CD14-positive monocyte (primary cell): Measurements from ENCODE around the gene HMCN2. TPM values are rescaled to one million over a fixed set of nuclear protein-coding genes. Genes with fewer than 3 reads are reported as not detected.

Experiments
- DNase-seq, 3 donors: peaks; one replicate each; pipeline ENCODE4 v3.0.0-alpha.2; 2011 to 2022
- H2AFZ ChIP-seq: 2 replicates; pipeline ENCODE4 v1.6.0; 2012; ENCODE audit warnings: mild to moderate bottlenecking, low read depth, low read length, inconsistent platforms; ENCODE audit not compliant: insufficient read depth, poor library complexity, severe bottlenecking
- H3K27ac ChIP-seq, 2 donors: 1 replicate in 1 of 2; 2 replicates in 1 of 2; pipeline ENCODE4 v1.5.1; 2012 to 2013; ENCODE audit warnings: low read length in 2 of 2, control low read depth in 1 of 2, inconsistent platforms in 1 of 2, low read depth in 1 of 2, mild to moderate bottlenecking in 1 of 2
- H3K27me3 ChIP-seq, 2 donors: one replicate each; pipeline versions ENCODE4 v1.6.0 to v1.6.1; 2011 to 2013; ENCODE audit warnings: low read length in 2 of 2; ENCODE audit not compliant: control insufficient read depth in 2 of 2, insufficient read depth in 2 of 2
- H3K36me3 ChIP-seq, 2 donors: replicated peaks in 1 of 2; 1 replicate in 1 of 2; 2 replicates in 1 of 2; pipeline versions ENCODE4 v1.5.1 to v1.6.1; 2012 to 2013; ENCODE audit warnings: low read length in 2 of 2, control low read depth in 1 of 2, inconsistent platforms in 1 of 2, mild to moderate bottlenecking in 1 of 2; ENCODE audit not compliant: insufficient read depth in 2 of 2, control insufficient read depth in 1 of 2
- H3K4me1 ChIP-seq, 2 donors: 1 replicate in 1 of 2; 2 replicates in 1 of 2; pipeline versions ENCODE4 v1.5.1 to v1.6.1; 2012 to 2013; ENCODE audit warnings: low read length in 2 of 2, control low read depth in 1 of 2, inconsistent platforms in 1 of 2, mild to moderate bottlenecking in 1 of 2, moderate library complexity in 1 of 2; ENCODE audit not compliant: insufficient read depth in 2 of 2, control insufficient read depth in 1 of 2
- H3K4me2 ChIP-seq: replicated peaks from 2 replicates; pipeline ENCODE3; 2012; ENCODE audit warnings: low read length, moderate library complexity, mild to moderate bottlenecking; ENCODE audit not compliant: poor library complexity, severe bottlenecking; ENCODE audit errors: extremely low read depth
- H3K4me3 ChIP-seq, 3 experiments: fragments of 200-600 bp in 1 of 3; sonication (generic) in 1 of 3; replicated peaks in 1 of 3; 1 replicate in 2 of 3; 2 replicates in 1 of 3; pipeline ENCODE4 v1.5.1; 2011 to 2013; ENCODE audit warnings: low read length in 3 of 3, mild to moderate bottlenecking in 3 of 3, control low read depth in 2 of 3, low read depth in 2 of 3, inconsistent platforms in 1 of 3, moderate library complexity in 1 of 3
- H3K79me2 ChIP-seq: 2 replicates; pipeline ENCODE4 v1.6.0; 2012; ENCODE audit warnings: mild to moderate bottlenecking, control low read depth, inconsistent platforms, low read length, moderate library complexity; ENCODE audit not compliant: insufficient read depth
- H3K9ac ChIP-seq: 2 replicates; pipeline ENCODE4 v1.6.0; 2017; ENCODE audit warnings: low read length, mild to moderate bottlenecking; ENCODE audit not compliant: insufficient read depth, poor library complexity, severe bottlenecking
- H3K9me3 ChIP-seq, 2 donors: replicated peaks in 1 of 2; 1 replicate in 1 of 2; 2 replicates in 1 of 2; pipeline versions ENCODE4 v1.5.1 to v1.6.1; 2012 to 2013; ENCODE audit warnings: low read length in 2 of 2, control low read depth in 1 of 2; ENCODE audit not compliant: control insufficient read depth in 1 of 2, insufficient read depth in 1 of 2
- H4K20me1 ChIP-seq: 2 replicates; pipeline ENCODE4 v1.6.0; 2012; ENCODE audit warnings: mild to moderate bottlenecking, low read length, control low read depth, moderate library complexity; ENCODE audit not compliant: insufficient read depth
- H3K27ac Mint-ChIP-seq, 7 donors: one replicate each; pipeline ENCODE4 v1.8.0; 2020; ENCODE audit warnings: mild to moderate bottlenecking in 7 of 7, mixed read lengths in 7 of 7, moderate library complexity in 6 of 7, inconsistent platforms in 2 of 7
- H3K27me3 Mint-ChIP-seq, 3 donors: one replicate each; pipeline ENCODE4 v1.8.0; 2021 to 2022; ENCODE audit warnings: low read depth in 3 of 3, mild to moderate bottlenecking in 3 of 3, mixed read lengths in 3 of 3, moderate library complexity in 3 of 3, inconsistent platforms in 1 of 3
- H3K36me3 Mint-ChIP-seq, 2 donors: one replicate each; pipeline ENCODE4 v1.8.0; 2020; ENCODE audit warnings: mixed read lengths in 2 of 2, inconsistent platforms in 1 of 2, mild to moderate bottlenecking in 1 of 2
- H3K4me1 Mint-ChIP-seq: one replicate; pipeline ENCODE4 v1.8.0; 2020; ENCODE audit warnings: mild to moderate bottlenecking, mixed read lengths
- H3K4me3 Mint-ChIP-seq, 2 donors: one replicate each; pipeline ENCODE4 v1.8.0; 2020; ENCODE audit warnings: mild to moderate bottlenecking in 2 of 2, mixed read lengths in 2 of 2, moderate library complexity in 1 of 2
- H3K9me3 Mint-ChIP-seq, 7 donors: one replicate each; pipeline ENCODE4 v1.8.0; 2020 to 2022; ENCODE audit warnings: mixed read lengths in 7 of 7, mild to moderate bottlenecking in 6 of 7, moderate library complexity in 6 of 7, inconsistent platforms in 2 of 7
- CTCF ChIP-seq: fragments of 200-600 bp; IDR thresholded peaks from one replicate; pipeline ENCODE4 v1.8.0; 2022; ENCODE audit warnings: antibody characterized with exemption, mild to moderate bottlenecking
- WGBS: methylation state at CpG from one replicate; pipeline ENCODE4 v1.1.5; 2013; ENCODE audit warnings: missing lambda C conversion rate; ENCODE audit not compliant: insufficient coverage; 5-methylcytosine and 5-hydroxymethylcytosine counted together
- intact Hi-C, 2 donors: fragments of 100-400 bp; cut with micrococcal nuclease; formaldehyde crosslinking; loops; one replicate each; pipeline versions ENCODE4 v1.15.0 to v1.15.1; 2023
- polyA plus RNA-seq, 3 donors: library from polyadenylated mRNA; depleted of rRNA in 1 of 3; unstranded in 2 of 3; stranded (reverse) in 1 of 3; fragments of 300-500 nt in 2 of 3; fragments of >200 nt in 1 of 3; fragmentation: Illumina TruSeq in 2 of 3; gene quantifications; 1 replicate in 2 of 3; 2 replicates in 1 of 3; pipeline ENCODE4 v1.2.3, GENCODE V29; 2012 to 2021

Gene HMCN2
- polyA plus RNA-seq, 3 donors = not detected

GRCh38 chr9:130244548-130245165 lies 20.9 kb upstream of the HMCN2 start:
- peaks cover 0 to 2% (median 0%) of the 10 kb centered on the region in 7 donors for H3K9me3 Mint-ChIP-seq
- no peak overlapping the region for H3K4me3 Mint-ChIP-seq
- WGBS = 96% methylated on average over 8 of the region's 13 CpGs
- Histone ChIP-seq H3K79me2 (no peaks in the 10 kb centered on the region), H3K4me1 (peaks cover 0 to 13% of the 10 kb centered on the region in 2 donors), H3K27me3 (peaks cover 0 to 4% of the 10 kb centered on the region in 2 donors), H3K4me3 (no peak overlapping the region), H3K36me3 (no peaks in the 10 kb centered on the region), H4K20me1 (no peaks in the 10 kb centered on the region), H3K9me3 (no peaks in the 10 kb centered on the region), H3K9ac (no peak overlapping the region), H3K4me2 (no peak overlapping the region), H3K27ac (no peak overlapping the region), H2AFZ (no peak overlapping the region)
- peaks cover 13% of the 10 kb centered on the region for H3K4me1 Mint-ChIP-seq
- no peaks in the 10 kb centered on the region for H3K36me3 Mint-ChIP-seq
- H3K27ac Mint-ChIP-seq = no peak overlapping the region
- TF ChIP-seq CTCF = no peak
- intact Hi-C loops = no loop called here
- peaks cover 8 to 12% (median 11%) of the 10 kb centered on the region in 3 donors for H3K27me3 Mint-ChIP-seq
- no peak for DNase-seq

- intact Hi-C loops = no loop called here
- Histone ChIP-seq H3K9ac (no peak overlapping the region), H3K27ac (no peak overlapping the region), H3K9me3 (no peaks in the 10 kb centered on the region), H4K20me1 (no peaks in the 10 kb centered on the region), H3K4me1 (peaks cover 0 to 13% of the 10 kb centered on the region in 2 donors), H3K27me3 (peaks cover 0 to 8% of the 10 kb centered on the region in 2 donors), H3K4me2 (no peak overlapping the region), H3K36me3 (no peaks in the 10 kb centered on the region), H3K4me3 (no peak overlapping the region), H3K79me2 (no peaks in the 10 kb centered on the region), H2AFZ (no peak overlapping the region)
- 100% methylated on average over 4 of the region's 11 CpGs for WGBS
- DNase-seq = no peak
- Mint-ChIP-seq H3K27me3 (peaks cover 11 to 17% (median 13%) of the 10 kb centered on the region in 3 donors), H3K36me3 (no peaks in the 10 kb centered on the region), H3K4me1 (peaks cover 11% of the 10 kb centered on the region), H3K4me3 (no peak overlapping the region), H3K9me3 (peaks cover 0 to 6% (median 0%) of the 10 kb centered on the region in 7 donors), H3K27ac (no peak overlapping the region)
- no peak for TF ChIP-seq CTCF
Measured at GRCh38 chr9:130245474-130245873, 20.1 kb upstream of the HMCN2 start.
